RCC 7860 (cell line): ENCODE results near the gene MGMT.

ENCODE experiments used
- DNase-seq: peaks from one replicate; pipeline ENCODE4 v3.0.0-alpha.2; 2015; ENCODE audit warnings: low spot score
- FAIRE-seq: peaks from 2 replicates; lab custom pipeline; 2012; peaks lifted over from hg19 to GRCh38; lab: Jason Lieb, UNC

MGMT gene

GRCh38 chr10:129765664-129766550 is 298.9 kb downstream of the MGMT start:
- DNase-seq (no peak), FAIRE-seq (no peak)

DNA sequence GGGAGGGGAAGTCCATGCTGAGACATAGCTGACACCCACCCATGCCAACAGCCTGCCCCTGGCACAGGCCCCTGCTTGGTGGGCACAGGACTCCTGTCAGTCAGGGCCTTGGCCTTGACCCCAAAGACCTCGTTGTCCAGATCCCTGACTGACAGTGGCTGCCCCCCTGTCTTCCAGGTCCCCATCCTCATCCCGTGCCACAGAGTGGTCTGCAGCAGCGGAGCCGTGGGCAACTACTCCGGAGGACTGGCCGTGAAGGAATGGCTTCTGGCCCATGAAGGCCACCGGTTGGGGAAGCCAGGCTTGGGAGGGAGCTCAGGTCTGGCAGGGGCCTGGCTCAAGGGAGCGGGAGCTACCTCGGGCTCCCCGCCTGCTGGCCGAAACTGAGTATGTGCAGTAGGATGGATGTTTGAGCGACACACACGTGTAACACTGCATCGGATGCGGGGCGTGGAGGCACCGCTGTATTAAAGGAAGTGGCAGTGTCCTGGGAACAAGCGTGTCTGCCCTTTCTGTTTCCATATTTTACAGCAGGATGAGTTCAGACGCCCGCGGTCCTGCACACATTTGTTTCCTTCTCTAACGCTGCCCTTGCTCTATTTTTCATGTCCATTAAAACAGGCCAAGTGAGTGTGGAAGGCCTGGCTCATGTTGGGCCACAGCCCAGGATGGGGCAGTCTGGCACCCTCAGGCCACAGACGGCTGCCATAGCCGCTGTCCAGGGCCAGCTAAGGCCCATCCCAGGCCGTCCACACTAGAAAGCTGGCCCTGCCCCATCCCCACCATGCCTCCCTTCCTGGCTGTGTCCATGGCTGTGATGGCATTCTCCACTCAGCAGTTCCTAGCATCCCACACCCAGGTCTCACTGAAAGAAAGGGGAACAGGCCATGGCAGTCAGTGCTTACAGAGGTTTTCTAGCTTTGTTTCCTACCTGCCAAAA is 299.8 kb downstream of the MGMT start:
- DNase-seq: no peak

DNA sequence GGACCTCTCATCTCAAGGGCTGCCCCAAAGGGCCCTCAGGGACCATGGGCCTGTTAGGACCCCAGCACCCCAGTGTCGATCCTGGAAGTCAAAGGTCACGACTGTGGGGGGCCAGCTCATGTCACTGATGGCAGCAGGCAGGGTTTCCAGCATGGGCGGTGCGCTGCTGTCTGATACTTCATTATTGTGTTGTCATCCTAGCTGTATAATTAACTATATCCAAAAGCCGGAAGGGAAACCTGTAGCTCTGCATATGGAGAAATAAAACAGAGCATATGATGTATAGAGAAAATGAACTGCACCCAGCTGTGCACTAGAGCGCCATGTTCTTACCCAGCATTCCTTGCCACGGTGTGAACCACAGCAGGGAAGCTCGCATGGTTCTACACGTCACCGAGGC is 300.7 kb downstream of the MGMT start:
- FAIRE-seq (no peak), DNase-seq (no peak)

More for the DNA sequence above, 299.8 kb downstream of the MGMT start:
- no peak for FAIRE-seq

GRCh38 chr10:129768437-129769355 is 301.7 kb downstream of the MGMT start:
- FAIRE-seq: no peak
- DNase-seq: no peak

GRCh38 chr10:129769381-129770116 is 302.5 kb downstream of the MGMT start:
- no peak for FAIRE-seq
- no peak for DNase-seq

GRCh38 chr10:129770286-129770685 is 303.2 kb downstream of the MGMT start:
- FAIRE-seq: no peak
- DNase-seq: no peak

GRCh38 chr10:129771024-129771423 is 304.0 kb downstream of the MGMT start:
- FAIRE-seq: no peak
- no peak for DNase-seq

DNA sequence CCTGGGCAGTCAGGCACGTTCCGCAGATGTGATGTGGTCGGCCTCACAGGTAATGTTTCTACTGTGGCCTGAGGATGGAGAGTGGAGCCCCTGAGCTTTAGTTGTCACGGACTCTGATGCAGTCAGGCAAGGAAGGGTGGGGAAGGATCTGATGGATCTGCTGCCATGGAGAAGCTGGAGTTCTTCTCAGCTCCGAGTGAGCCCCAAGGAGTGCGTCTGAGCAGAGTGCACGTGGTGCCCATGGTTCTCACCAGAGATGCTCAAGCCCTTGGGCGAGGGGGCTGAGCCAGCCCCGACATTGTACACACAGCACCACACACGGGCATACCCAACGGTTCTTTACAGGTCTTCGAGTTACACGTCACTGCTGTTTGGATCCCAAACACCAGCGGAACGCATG is 304.5 kb downstream of the MGMT start:
- DNase-seq (no peak), FAIRE-seq (no peak)

DNA sequence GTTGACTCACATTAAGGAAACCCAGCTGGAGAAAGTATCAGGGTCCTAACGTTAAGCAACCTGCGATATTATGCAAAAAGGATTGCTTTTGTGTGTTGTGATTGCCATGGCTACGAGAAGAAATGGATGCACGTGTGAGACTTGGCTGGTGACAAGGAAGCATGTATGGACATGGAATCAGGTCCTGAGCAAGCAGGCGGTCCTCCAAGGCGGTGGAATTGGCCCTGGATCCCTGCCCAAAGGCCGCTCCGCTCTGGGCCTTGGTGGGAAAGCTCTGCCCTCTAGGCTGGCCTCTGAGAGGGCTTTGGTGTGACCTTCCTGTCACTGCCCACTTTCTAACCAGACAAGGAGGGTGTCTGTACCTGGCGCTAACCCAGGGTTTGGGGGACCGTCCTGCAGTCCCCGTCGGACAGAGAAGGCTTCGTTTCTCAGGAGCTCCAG is 305.0 kb downstream of the MGMT start:
- no peak for FAIRE-seq
- DNase-seq: no peak

DNA sequence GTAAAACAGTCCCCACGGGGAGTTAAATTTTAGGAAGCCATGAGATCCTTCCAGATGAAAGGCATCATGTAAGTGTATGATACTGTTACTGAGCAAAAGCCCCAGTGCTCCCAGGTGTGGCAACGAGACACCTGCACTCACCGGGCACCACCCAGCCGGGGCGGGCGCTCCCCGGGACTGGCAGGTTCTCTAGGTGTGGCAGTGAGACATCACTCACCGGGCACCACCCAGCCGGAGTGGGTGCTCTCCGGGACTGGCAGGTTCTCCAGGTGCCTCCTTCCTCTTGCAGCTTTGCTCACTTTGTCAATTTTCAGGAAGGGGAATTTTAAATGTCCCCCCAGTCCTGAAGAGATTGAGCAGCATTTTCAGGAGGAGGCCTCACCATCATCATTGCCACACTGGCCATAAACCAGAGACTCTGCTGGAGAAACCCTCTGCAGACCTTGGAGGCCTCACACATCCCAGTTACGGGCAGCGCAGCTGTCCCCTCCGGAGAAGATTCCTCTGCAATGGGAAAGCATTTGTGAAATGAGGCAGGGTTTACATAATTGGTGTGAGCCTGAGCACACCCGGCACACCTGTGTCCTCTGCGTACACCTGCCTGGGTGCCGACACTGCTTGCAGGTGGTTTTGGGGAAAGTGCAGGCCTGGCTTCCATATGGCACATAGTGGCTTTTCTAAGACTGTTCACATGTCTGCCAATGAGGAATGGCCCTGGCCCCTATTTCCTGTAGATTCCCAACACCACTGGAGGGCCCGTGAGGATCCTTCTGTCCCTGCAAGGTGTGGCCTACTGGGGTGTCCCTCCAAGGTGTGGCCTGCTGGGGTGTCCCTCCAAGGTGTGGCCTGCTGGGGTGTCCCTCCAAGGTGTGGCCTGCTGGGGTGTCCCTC is 305.7 kb downstream of the MGMT start:
- no peak for FAIRE-seq
- no peak for DNase-seq

DNA sequence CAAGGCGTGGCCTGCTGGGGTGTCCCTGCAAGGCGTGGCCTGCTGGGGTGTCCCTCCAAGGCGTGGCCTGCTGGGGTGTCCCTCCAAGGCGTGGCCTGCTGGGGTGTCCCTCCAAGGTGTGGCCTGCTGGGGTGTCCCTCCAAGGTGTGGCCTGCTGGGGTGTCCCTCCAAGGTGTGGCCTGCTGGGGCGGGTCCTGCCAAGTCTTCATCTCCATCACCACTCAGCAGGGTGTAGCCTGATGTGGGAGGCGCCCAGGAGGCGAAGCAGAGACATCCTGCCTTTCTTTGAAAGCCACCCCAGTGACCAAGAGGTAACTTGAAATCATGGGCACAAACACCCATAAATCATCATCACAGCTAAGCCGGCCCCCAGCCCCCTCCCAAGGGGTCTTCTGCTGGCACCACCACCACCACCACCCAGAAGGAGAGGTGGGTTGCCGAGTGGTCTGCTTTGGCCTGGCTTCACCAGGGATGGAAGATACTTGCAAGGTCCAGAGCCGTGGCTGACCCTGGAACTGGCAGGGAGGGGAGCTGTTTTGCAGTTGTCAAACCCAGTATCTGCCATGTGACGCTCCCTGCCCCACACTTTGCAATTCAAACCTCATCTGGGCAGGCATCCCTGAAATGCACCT is 306.4 kb downstream of the MGMT start:
- DNase-seq: no peak
- no peak for FAIRE-seq

- FAIRE-seq (no peak), DNase-seq (no peak)
Observed at GRCh38 chr10:129774082-129774735, 307.2 kb downstream of the MGMT start.

DNA sequence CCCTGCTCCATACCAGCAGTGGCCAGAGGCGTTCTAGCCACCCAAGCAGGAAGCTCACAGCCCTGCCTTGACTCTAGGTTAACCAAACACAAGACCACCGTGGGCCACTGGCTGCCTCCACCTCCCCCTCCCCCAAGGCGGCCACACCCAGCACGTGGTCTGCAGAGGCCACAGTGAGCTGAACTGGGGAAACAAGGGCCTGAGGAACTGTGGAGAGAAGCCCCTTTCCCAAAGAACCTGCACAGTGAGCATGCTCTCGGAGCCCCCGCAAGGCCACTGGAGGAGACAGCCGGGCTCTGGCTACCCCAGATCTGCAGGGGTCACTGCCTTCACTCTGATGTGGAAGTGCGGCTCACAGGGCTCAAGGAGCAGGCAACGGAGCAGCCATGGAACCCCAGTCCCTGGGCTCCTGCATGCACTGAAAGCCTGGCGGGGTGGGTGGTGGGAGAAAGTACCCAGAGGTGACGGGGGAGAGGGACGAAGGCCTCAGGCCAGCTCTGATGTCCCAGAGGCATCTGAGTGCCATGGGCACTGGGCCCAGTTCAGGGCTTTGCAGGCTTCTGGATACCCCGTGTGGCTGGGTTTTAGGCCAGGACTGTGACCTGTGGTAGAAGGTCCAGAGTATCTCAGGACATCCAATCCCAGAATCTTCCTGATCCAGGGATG is 307.8 kb downstream of the MGMT start:
- no peak for DNase-seq
- no peak for FAIRE-seq

- FAIRE-seq: no peak
- DNase-seq: no peak
Observed at GRCh38 chr10:129775681-129776080, 308.6 kb downstream of the MGMT start.

GRCh38 chr10:129777687-129778086 is 310.6 kb downstream of the MGMT start:
- FAIRE-seq (no peak), DNase-seq (no peak)

DNA sequence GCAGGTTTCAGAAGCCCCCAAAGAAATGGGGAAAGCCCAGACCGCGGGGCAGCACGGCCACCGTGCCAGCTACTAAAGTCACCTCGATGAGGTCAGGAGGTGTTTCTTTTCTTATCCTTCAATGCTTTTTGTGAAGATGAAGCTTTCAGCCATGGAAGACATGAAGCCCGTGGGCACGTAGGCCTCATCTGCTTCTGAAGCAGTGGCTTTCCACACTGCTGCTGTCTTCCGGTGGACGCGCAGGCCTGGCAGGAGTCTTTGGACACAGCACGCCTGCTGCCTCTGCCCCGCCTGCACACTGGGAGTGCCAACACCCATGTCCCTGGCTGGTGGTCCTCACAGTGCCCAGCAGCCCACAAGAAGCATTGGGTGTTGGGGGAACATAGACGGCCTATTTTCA is 311.5 kb downstream of the MGMT start:
- no peak for DNase-seq
- no peak for FAIRE-seq
